Loucy (cell line): ENCODE data around the gene FGFRL1.

ENCODE experiments used
- EZH2phosphoT487 ChIP-seq: fragments of 200-600 bp; IDR thresholded peaks from 2 replicates; pipeline ENCODE4 v1.6.1; 2018; ENCODE audit warnings: antibody characterized with exemption, mild to moderate bottlenecking, moderate library complexity, borderline replicate concordance
- TF ChIP-seq, protein P1 (sequence below): fragments of 200-600 bp; sonication (generic); conservative IDR thresholded peaks from 2 replicates; pipeline ENCODE4 v1.5.1; 2014; ENCODE audit warnings: mild to moderate bottlenecking, antibody characterized with exemption, low read length

DNA sequence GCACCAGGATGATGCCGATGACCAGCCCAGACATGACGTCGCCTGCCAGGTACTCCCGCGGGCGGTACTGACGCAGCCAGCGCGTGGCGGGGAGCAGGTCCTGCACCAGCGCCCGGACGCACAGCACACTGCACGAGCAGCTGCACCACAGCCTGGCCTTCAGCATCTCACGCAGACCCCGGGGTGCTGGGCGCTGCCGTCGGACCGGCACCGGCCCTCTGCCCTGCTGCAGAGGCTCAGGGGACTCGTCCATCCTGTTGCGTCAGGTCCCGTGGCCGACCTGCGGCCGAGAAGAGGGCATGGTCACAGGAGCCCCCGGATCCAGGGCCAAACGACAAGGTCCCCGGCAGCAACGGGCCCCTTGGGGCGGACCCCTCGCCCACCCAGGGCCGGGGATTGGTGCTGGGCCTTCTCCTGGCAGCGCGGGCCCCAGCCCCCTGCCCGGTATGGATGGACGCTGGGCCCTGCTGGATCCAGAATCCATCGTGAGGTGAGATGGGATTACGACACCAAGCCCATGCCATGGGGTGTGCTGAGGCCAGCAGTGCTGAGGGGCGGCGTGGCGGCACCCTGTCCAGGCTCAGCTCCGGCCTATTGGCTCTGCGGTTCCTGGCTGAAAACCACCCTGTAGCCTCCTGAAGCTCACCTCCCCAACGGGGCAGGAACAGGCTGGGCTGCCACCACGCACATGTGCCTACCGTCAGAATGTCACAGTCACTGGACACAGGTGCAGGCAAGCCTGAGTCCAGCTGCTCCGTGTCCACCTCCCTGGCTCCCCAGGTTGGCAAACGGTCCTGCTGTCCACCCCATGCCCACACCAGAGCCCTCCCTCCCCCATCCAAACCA lies 19.8 kb upstream of the FGFRL1 start:
- TF ChIP-seq, protein P1, sequence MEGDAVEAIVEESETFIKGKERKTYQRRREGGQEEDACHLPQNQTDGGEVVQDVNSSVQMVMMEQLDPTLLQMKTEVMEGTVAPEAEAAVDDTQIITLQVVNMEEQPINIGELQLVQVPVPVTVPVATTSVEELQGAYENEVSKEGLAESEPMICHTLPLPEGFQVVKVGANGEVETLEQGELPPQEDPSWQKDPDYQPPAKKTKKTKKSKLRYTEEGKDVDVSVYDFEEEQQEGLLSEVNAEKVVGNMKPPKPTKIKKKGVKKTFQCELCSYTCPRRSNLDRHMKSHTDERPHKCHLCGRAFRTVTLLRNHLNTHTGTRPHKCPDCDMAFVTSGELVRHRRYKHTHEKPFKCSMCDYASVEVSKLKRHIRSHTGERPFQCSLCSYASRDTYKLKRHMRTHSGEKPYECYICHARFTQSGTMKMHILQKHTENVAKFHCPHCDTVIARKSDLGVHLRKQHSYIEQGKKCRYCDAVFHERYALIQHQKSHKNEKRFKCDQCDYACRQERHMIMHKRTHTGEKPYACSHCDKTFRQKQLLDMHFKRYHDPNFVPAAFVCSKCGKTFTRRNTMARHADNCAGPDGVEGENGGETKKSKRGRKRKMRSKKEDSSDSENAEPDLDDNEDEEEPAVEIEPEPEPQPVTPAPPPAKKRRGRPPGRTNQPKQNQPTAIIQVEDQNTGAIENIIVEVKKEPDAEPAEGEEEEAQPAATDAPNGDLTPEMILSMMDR: no peak
- no peak for TF ChIP-seq EZH2phosphoT487
